Measurements from ENCODE around the gene KRTAP4-9.
"Not testable (repeated sequence)": the region's sequence is repeated elsewhere in the genome, so short reads cannot be mapped to it uniquely, and the experiment has no call there.

KRTAP4-9 gene

DNA sequence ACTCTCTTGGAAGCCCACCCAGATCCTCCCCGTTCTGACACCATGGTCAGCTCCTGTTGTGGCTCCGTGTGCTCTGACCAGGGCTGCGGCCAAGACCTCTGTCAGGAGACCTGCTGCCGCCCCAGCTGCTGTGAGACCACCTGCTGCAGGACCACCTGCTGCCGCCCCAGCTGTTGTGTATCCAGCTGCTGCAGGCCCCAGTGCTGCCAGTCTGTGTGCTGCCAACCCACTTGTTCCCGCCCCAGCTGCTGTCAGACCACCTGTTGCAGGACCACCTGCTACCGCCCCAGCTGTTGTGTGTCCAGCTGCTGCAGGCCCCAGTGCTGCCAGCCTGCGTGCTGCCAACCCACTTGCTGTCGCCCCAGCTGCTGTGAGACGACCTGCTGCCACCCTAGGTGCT lies at the start of gene KRTAP4-9:
Gene KRTAP4-9, plus strand, starts transcription at position 43 of the 400 bp plus-strand sequence. Its CDS starts 0 bp downstream, at position 43.
- not testable (repeated sequence) for DNase-seq (ENCODE audit: low read depth)

DNA sequence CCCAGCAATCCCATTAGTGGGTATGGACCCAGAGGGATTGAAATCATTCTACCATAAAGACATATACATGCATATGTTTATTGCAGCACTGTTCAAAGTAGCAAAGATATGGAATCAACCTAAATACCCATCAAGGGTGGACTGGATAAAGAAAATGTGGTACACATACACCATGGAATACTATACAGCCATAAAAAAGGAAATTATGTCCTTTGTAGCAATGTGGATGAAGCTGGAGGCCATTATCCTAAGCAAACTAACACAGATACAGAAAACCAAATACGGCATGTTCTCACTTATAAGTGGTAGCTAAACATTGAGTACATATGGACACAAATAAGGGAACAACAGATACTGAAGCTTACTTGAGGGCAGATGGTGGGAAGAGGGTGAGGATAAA lies 47.6 kb upstream of the KRTAP4-9 start:
- DNase-seq (ENCODE audit: low read depth): no peak

- DNase-seq (ENCODE audit: low read depth): no peak
Observed at GRCh38 chr17:41058741-41059140, 46.4 kb upstream of the KRTAP4-9 start.

DNA sequence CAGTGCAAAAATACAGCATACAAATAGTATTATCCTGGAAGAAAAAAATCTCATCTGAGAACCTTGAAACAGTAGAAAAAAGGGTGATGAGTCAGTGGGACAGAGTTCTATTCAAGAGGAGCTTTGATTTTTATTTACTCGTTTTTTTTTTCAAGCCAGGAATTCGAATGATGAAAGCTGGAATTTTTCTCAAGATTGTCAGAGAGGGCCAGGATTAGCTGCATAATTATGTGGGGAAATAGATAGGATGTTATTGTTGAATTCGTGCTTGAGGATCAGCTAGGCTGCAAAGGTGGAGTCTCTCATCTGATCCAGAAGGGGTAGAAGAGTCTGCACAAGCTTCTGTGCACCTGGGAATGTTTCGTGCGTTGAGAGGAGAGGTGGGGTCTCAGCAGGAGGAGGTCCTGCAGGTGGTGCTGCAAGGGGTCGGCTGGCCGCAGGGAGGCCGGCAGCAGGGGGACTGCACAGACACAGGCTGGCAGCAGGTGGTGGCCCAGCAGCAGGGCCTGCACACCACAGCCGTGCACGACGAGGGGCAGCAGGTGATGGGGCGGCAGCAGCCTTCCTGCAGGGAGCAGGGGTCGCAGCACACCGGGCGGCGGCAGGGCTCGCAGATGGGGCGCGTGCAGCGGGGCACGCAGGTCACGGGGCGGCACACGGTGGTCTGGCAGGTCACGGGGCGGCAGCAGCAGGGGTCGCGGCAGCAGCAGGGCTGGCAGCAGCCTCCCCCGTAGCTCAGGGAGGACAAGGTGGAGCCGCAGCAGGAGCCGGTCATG lies 45.7 kb upstream of the KRTAP4-9 start:
- DNase-seq (ENCODE audit: low read depth): not testable (repeated sequence)

GRCh38 chr17:41060052-41060604 lies 45.1 kb upstream of the KRTAP4-9 start, which contains the start of gene KRTAP2-3:
TSS of gene KRTAP2-3 (minus strand) at chr17:41060114. CDS start at chr17:41060050, 64 bp downstream.
- no peak for DNase-seq (ENCODE audit: low read depth)

DNA sequence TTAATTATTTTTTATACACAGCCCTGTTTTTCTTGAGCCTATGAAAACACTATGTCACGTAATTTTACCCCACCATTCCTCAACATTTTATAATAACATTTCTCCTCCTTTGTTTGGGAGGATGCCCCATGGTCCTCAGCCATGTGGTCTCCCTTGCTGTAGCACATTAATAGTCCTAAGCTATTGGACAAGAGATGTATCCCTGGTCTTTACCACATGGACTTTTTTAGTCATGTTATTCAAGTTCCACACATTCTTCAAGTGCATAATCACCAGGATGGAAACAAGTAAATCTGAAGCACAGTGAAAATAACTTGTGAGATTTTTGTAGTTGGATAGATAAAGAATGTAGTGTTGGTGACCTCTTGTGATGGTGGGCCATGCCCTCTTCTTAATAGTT lies 43.2 kb upstream of the KRTAP4-9 start:
- no peak for DNase-seq (ENCODE audit: low read depth)

DNA sequence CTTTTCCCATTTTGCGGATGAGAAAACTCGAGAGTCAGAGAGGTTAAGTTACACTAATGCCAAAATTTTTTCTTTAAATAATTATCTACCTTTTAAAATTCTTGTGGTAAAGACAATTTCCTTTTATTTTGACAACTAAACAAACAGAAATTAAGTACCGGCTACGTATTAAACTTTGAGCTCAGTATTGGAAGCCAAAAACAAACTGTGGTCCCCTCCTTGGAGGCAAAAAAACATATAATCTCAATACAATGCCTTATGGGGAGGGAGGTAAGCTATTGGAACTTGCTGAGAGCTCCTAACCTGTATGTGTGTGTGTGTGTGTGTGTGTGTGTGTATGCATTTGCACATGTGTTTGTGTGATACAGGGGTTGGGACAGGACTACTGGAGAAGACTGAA lies 41.7 kb upstream of the KRTAP4-9 start:
- DNase-seq (ENCODE audit: low read depth): no peak

- DNase-seq (ENCODE audit: low read depth): no peak
Observed at GRCh38 chr17:41064301-41064700, 40.9 kb upstream of the KRTAP4-9 start.

- not testable (repeated sequence) for DNase-seq (ENCODE audit: low read depth)
Observed at GRCh38 chr17:41065016-41065689, 40.0 kb upstream of the KRTAP4-9 start.

DNA sequence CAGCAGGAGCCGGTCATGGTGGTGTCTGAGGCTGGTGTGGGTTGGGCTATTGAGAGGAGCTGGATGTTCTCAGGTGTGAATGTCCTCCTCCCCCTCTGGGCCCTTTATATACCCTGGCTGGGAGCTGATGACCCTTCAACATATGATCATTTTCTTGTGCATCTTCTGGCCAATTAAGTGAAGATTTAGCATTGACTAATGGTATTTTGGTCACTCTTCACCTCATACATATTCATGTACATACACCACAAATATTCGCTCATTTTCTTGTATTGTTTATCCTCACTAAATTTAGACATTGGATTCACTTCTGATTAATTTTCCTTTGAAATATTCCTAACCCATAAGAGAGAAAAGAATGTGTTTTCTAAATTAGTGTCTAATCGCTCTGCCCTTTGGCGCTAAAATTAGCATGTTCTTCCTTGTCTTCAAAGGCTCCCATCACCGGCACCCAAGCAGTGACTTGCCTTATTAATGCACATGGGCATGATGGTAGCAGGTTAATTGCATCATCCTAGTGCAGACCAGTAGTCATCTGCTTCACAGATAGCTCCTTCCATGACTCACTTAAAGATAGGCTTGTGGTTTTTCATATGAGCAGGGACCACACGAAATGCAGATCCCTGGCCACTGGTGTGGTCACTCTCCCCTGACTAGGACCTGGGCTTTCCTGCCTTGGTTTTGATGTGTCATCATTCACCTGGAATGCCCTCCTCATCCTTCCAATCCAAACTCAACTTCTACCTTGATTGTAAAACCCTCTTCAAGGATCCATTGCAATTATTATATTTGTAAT lies 39.2 kb upstream of the KRTAP4-9 start, which contains the start of gene KRTAP2-4:
Gene KRTAP2-4, minus strand, starts transcription at position 51 of the 796 bp plus-strand sequence. Its CDS starts 34 bp downstream, at position 17.
- DNase-seq (ENCODE audit: low read depth): no peak

GRCh38 chr17:41067281-41067680 lies 37.9 kb upstream of the KRTAP4-9 start:
- DNase-seq (ENCODE audit: low read depth): no peak

DNA sequence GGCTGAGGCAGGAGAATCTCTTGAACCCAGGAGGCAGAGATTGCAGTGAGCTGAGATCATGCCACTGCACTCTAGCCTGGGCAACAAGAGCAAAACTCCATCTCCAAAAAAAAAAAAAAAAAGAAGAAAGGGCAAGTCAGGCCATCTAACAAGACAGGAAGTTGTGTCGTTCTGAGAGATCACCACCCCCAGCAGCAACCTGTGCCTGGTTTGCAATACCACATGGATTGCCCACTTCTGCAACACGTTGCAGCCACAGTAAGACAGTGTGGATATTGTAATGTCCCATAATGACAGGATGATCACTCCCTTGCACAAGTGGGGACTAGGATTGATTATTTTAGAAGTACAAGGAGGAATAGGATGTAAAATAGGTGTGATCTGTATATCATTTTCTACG lies 36.2 kb upstream of the KRTAP4-9 start:
- DNase-seq (ENCODE audit: low read depth): no peak

- no peak for DNase-seq (ENCODE audit: low read depth)
Observed at GRCh38 chr17:41071606-41072360, 33.4 kb upstream of the KRTAP4-9 start.

- no peak for DNase-seq (ENCODE audit: low read depth)
Observed at GRCh38 chr17:41073676-41074075, 31.5 kb upstream of the KRTAP4-9 start.

DNA sequence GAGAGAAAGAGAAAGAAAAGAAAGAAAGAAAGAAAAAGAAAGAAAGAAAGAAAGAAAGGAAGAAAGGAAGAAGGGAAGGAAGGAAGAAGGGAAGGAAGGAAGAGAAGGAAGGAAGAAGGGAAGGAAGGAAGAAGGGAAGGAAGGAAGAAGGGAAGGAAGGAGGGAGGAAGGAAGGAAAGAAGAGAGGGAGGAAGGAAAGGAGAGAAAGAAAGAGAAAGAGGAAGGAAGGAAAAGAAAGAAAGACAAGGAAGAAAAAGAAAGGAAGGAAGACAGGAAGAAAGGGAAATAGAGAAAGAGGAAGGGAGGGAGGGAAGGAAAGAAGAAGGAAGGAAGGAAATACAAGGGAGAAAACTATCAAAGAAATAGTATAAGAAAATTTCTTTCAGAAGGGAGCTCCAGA lies 28.4 kb upstream of the KRTAP4-9 start:
- no peak for DNase-seq (ENCODE audit: low read depth)

- DNase-seq (ENCODE audit: low read depth): no peak
Observed at GRCh38 chr17:41082626-41083025, 22.6 kb upstream of the KRTAP4-9 start.

GRCh38 chr17:41083427-41083826 lies 21.8 kb upstream of the KRTAP4-9 start:
- not testable (repeated sequence) for DNase-seq (ENCODE audit: low read depth)

- DNase-seq (ENCODE audit: low read depth): not testable (repeated sequence)
Observed at GRCh38 chr17:41084100-41084856, 20.9 kb upstream of the KRTAP4-9 start, which contains the start of gene KRTAP4-7. TSS of gene KRTAP4-7 (plus strand) at chr17:41084150. CDS start at chr17:41084207, 57 bp downstream.

DNA sequence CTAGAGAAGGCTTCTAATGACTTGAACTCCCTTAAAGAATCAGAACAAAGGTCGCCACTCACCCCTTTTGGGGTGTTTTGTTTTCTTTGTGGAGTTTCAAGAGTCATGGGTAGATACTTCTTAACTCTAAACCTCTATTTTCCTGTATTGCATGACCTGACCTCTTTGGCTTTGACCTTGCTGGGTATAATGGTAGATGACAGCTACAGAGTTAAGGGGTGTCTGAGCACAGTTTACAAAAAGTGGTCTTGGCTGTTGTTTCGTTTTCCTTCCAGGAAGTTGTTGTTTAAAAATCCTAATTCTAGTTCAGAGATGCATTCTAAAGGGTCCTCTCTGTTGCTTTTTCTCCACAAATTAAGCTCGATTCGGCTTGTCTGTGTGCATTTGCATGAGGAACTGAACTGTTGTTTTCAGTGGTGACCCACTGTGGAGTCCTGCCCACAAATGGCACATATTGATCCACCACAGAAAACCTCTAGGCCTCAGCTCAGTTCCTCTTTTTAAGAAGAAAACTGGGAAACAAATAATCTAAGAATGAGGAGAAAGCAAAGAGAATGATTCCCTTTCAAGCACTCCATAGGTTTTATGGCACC lies 16.3 kb upstream of the KRTAP4-9 start:
- DNase-seq (ENCODE audit: low read depth): not testable (repeated sequence)

DNA sequence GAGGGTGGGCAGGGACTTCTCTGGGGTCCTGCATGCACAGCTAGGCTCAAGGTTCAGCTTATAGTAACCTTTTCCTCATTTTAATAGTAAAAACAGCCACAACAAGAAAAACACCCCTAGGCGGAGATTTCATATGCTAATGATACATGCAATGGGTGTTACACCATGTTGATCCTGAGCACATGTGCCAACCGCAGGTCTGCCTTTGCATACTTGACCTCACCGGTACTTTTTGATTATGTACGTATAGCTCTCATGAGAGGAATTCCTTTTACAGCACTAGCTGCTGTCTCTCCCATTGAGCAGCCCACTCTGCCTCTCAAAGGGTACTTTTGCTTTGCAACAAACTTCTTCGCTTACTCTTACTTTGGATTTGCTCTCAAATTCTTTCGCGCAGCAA lies 9.1 kb upstream of the KRTAP4-9 start:
- no peak for DNase-seq (ENCODE audit: low read depth)
